ENCODE results near the gene TGFB2.

GRCh38 chr1:218323568-218324225 is 21.4 kb upstream of the TGFB2 start:
- TF ChIP-seq CTCF (IDR thresholded peaks at IDR 0.05) (no peak), POLR2A (IDR thresholded peaks at IDR 0.05) (no peak)

Measured in uterus (tissue), 2 donors.